HG03571 (cell line): ENCODE results near the gene APBB1.

ENCODE experiments used
- ATAC-seq: cut with Tn5 transposase; IDR thresholded peaks from one replicate; pipeline ENCODE4 v1.9.1; 2021; ENCODE audit not compliant: unreplicated experiment

Gene APBB1

DNA sequence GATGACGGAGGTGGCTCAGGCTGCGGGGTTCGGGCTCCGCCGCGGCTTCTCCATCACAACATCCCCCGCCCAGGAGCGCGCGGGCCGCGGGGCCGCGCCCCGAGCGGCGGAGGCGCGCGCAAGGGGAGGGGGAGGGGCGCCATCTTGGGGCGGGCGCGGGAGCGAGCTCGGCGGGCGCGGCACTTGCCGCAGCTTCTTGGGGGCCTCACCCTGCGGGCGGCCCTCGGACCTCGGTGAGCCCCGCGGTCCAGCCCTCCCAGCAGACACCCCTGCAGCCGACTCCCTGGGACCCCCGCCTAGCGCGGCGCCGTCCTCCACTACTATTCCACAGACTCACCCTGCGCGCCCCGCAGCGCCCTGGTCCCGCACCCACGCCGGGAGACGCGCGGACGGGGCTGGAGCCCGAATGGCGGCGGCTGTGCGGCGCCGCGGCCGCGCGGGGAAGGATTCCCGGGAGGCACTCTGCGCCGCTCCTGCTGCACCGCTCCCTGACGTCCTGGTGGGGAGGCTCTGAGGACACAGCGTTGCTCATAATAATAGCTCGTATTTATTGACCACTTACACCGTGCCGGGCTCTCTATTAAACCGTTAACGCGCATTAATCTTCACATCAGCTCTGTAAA is at the start of gene APBB1:
TSS of gene APBB1 (minus strand) at position 86 of the 623 bp plus-strand sequence. CDS start 7,747 bp downstream, outside the sequence.
- ATAC-seq, result peak; percentile 42

DNA sequence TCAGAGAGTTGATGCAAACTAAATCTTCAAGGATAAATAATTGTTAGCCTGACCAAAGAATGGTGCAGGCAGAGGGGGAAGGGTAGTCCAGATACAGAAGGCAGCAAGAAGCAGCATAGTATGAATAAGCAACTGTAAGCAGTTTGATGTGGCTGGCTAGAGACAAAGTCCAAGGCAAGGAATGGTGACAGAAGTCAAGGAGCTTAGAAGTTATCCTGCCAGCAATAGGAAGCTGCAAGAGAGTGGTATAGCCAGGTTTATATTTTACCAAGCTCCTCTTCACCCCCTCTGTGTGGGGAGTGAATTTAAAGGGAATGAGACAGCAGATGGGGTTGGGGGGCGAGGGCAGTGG is 40.2 kb upstream of the APBB1 start:
- ATAC-seq, result no peak

DNA sequence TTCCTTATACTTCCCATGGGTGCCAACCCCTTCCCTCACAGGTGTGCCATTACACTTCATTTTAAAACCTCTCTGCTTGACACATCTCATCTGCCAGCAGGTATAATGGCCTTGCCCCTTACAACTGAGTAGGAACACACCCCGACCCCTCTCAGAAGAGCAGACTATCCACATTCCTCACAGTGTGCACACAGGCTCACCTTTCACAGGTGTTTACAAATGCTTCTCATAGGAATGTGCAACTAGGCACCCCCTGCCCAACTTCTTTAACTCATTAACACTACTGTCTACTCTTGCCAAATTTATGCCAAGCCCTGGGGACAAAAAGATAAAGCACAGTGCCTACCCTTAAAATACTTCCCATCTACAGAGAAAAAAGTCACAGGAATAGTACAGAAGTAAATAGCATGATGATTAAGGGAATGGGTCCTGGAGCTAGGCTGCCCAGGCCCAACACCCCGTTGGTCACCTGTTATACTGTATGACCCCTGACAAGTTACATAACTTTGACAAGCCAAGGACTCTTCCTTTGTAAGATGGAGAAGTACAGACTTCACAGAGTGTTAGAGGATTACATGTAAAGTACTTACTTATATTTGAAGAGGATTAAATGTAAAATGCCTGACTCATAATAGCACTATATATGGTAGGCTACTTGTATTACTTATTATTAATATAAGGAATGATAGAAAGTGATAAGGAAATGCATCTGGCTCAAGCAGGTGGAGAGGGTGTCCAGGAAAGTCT is 39.6 kb upstream of the APBB1 start:
- no peak for ATAC-seq

DNA sequence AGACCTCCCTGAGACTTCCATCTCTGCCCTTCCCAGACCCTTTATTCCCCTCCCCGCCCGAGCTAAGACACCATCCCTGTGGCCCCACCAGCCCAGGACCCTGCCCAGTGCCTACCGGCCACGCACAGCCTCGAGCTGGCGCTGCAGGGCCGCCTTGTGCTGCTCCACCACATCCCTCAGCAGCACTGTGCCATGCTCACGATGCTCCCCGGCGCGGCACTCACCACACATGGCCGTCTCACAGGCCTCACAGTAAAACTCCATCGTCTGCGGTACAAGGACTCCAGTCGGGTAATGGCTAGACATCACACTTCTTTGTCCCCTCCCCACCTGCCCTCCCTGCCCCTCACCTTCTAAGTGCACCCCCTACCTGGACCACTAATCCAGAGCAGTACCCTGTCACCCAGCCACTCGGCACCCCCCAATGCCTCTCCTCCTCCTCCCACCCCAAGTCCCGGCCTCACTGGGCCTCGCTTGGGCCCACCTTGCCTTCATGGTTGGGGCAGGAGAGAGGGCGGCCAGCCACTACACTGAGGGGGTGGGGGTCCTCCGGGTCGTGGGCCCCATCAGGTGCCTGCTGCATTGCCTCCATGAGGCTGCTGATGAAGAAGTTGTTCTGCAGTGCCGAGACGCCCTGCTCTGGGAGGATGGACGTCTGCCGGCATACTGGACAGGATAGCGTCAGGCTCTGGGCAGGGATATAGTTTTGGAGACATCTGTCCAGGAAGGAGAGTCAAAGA is 38.9 kb upstream of the APBB1 start:
- ATAC-seq, result no peak

- ATAC-seq, result no peak
Observed at GRCh38 chr11:6456361-6457073, 37.6 kb upstream of the APBB1 start.

DNA sequence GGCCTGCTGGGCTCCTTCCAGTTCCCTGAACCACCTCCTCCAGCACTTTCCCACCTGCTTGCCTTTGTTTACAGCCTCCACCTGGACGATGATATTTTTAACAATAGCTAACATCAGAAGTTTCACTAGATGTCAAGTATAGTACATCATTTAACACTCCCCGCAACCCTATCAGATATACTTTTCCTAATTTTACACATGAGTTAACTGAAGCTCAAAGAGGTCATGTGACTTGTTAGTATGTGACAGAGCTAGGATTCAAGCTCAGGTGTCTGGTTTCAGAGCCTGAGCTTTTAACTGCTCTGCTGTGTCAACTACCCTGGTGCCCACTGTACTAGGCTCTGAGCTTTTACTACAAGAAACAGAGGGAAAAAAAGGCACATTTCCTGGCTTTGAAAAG is 36.2 kb upstream of the APBB1 start:
- no peak for ATAC-seq

DNA sequence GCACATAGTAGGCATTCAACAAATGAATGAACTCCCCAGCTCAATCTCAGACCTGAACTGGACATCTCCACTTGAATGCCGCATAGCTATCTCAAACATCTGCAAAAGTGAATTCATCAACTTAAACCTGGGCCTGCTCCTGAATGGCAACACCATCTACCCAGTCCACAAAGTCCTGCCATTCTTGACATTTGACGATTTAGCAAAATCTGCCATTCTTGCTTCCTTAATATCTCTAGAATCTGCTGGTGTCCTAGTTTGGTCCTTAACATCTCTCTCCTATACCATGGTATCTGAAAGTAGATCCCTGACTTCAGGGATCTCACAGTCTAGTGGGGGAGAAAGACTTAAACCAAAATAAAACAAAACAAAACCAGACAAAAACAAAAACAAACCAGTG is 34.3 kb upstream of the APBB1 start:
- no peak for ATAC-seq

- no peak for ATAC-seq
Observed at GRCh38 chr11:6452219-6452618, 33.3 kb upstream of the APBB1 start.

DNA sequence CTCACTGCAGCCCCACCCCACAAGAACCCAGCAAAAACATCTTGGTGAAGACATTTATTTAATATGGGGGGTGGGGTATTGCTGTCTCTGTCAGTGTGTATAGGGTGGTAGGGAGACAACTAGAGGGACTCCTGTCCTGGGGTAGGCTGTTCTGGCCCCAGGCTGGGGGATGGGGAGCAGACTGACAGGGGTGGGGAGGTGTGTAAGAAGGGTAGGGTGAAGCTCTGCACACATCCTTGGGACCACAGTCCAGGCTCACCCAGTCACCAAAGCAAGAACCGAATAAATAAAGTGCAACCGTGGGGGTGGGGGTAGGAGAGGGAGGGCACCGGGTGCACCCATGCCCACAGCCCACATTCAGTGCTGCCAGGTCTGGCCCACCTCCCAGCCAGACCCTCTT is 29.7 kb upstream of the APBB1 start:
- ATAC-seq, result no peak

- peak; percentile 66 for ATAC-seq
Observed at GRCh38 chr11:6443269-6444003, 24.5 kb upstream of the APBB1 start.

DNA sequence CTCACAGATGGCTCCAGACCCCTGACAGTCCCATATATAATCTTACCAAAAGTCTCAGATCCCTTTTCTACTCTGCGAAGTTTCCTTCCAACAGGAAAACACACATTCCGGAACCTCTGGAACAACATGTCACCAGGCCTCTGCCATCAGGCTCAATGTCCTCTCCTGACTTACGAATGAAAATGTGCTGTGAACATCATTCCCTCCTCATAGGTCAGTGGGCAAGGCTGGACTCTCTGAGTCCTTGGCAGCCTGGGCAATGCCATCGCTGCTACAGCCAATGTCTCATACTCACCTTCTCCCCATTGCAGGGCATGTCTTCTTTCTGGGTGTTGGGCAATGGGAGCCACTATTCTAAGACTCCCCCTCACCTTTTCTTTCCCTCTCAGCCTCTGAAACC is 23.5 kb upstream of the APBB1 start:
- ATAC-seq, result no peak

GRCh38 chr11:6440906-6441358 is 22.0 kb upstream of the APBB1 start, which contains the start of gene HPX:
HPX (minus strand) TSS chr11:6440987; CDS start chr11:6440963, 24 bp downstream.
- no peak for ATAC-seq

- ATAC-seq, result no peak
Observed at GRCh38 chr11:6438979-6439571, 20.2 kb upstream of the APBB1 start.

DNA sequence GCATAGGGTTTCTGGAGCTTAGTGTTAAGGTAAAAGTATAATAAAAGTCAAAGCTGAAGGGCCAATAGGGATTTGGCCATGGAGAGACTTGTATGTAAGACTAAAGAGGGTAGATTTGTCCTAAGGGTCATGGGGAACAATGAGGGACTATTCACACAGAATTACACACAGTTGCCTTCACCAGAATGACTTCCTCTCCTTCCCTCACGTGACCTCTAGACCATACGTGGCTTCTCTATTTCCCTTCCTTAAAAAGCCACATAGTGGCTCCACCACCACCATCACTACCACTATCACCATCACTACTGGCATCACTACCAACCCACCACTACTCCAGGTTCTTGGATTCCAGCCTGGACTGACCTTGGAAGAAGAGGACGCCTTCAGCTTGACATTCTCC is 19.1 kb upstream of the APBB1 start:
- ATAC-seq, result no peak

- ATAC-seq, result no peak
Observed at GRCh38 chr11:6437423-6437822, 18.5 kb upstream of the APBB1 start.

DNA sequence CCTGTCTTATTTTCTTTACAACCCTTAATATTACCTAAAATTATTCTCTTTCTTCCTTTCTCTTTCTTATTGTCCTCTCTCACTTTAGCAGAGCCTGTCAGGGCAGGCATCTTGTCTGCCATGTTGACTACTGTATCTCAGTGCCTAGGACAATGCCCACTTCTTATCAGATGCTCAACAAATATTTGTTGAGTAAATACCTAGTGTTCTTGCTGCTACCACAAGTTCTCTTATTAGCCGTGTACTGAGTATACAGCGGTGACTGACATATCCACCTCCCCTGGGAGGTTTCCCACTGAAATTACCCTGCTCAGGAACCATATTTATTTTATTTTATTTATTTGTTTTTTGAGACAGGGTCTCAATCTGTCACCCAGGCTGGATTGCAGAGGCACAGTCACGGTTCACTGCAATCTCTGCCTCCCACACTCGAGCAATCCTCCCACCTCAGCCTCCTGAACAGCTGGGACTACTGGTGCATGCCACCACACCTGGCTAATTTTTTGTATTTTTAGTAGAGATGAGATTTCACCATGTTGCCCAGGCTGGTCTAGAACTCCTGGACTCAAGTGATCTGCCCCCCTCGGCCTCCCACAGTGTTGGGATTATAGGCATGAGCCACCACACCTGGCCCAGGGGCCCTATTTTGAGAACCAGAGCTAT is 15.2 kb upstream of the APBB1 start:
- peak; percentile 46 for ATAC-seq

- no peak for ATAC-seq
Observed at GRCh38 chr11:6431861-6432260, 13.0 kb upstream of the APBB1 start.

- no peak for ATAC-seq
Observed at GRCh38 chr11:6427516-6427915, 8.6 kb upstream of the APBB1 start.

DNA sequence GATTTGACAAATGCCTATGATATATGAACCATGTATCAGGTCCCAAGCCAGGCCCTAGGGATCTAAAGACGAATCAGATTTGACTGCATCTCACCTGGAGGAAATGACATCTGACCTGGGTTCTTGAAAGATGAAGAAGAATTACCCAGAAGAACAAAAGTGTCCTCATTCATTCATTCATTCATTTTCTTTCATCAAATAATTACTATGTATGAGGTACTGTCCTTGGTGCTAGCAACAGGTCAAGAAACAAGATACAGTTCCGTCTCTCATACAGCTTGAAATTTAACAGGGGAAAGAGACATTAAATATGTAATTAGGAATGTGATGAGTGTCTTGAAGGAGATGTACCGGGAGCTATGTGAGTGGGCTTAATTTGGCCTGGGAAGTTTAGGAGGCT is 1.8 kb upstream of the APBB1 start:
- ATAC-seq, result no peak

DNA sequence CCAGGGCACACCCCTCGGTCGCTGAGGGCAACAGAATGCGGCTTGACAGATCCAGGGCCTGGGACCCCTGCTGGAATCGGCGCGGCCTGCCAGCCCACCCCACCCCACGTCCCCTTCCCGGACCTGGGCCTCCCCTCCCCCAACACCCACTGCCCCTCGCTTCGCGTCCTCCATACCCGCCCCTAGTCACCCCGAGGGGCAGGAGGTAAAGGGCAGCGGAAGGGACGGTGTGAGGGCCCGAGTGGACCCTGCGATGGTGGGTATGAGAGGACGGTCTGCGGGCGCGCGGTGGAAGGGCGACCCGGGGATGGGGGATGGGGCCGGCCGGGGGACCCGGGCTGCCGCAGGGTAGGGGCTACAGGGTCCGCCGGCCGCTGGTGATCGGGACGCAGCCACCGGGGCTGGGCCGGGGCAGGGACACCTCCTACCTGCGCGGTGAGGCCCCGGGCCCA is 311 bp downstream of the APBB1 start:
- no peak for ATAC-seq
